Sigmoid colon (tissue), 4 donors: ENCODE measurements around the gene RXRG.

ENCODE experiments used
- CTCF ChIP-seq, 4 experiments: fragments of 450-650 bp in 3 of 4; fragments of 200-600 bp in 1 of 4; IDR thresholded peaks; one replicate each; pipeline ENCODE4 v1.5.1; 2016 to 2019; ENCODE audit warnings: antibody characterized with exemption in 4 of 4, mild to moderate bottlenecking in 3 of 4, moderate library complexity in 2 of 4
- POLR2A ChIP-seq, 2 donors: fragments of 450-650 bp; IDR thresholded peaks; one replicate each; pipeline ENCODE4 v1.6.1; 2016; ENCODE audit warnings: antibody characterized with exemption in 2 of 2, mild to moderate bottlenecking in 2 of 2, moderate library complexity in 2 of 2
- POLR2AphosphoS5 ChIP-seq, 4 donors: sonication (generic); formaldehyde crosslinking; IDR thresholded peaks; one replicate each; pipeline ENCODE4 v1.6.1; 2017; ENCODE audit warnings: antibody characterized with exemption in 4 of 4

DNA sequence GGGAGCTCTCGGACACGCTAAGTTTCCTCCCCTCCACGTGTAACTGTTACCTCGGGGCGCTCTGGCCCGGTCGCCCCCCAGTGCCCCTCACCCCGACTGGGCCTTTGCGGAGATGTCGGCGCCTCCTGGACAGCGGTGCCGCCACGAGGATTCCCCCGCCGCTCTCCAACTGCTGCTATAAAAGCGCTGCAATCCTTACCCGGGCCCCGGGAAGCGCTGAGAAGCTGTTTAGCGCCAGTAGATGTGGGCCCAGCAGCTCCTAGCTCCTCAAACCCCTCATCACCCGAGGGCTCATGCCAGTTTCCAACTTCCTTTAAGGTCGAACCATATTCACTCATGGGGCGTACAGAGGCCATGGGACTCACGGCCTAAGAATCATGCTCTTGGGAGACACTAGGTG, 88.0 kb downstream of the RXRG start:
- TF ChIP-seq POLR2A (IDR thresholded peaks at IDR 0.05) (no peak), CTCF (IDR thresholded peaks at IDR 0.05) (no peak), POLR2AphosphoS5 (IDR thresholded peaks at IDR 0.05) (no peak)
